Glutamatergic neuron (in vitro differentiated cells): Measurements from ENCODE around the gene GRID1. TPM values are rescaled to one million over a fixed set of nuclear protein-coding genes. Genes with fewer than 3 reads are reported as not detected.
A peak's percentile ranks its signal among the peaks of the same experiment; 100 is the strongest.

Experiments used
- DNase-seq: peaks from one replicate; pipeline ENCODE4 v3.0.0; 2022
- H3K27ac Mint-ChIP-seq: one replicate; pipeline ENCODE4 v1.8.0; 2020; ENCODE audit warnings: mild to moderate bottlenecking, mixed read lengths, inconsistent platforms; ENCODE audit not compliant: unreplicated experiment
- H3K27me3 Mint-ChIP-seq: one replicate; pipeline ENCODE4 v1.8.0; 2020; ENCODE audit warnings: mild to moderate bottlenecking, moderate library complexity, mixed read lengths, inconsistent platforms; ENCODE audit not compliant: unreplicated experiment
- H3K36me3 Mint-ChIP-seq: one replicate; pipeline ENCODE4 v1.8.0; 2020; ENCODE audit warnings: mild to moderate bottlenecking, mixed read lengths, inconsistent platforms; ENCODE audit not compliant: unreplicated experiment
- H3K4me1 Mint-ChIP-seq: one replicate; pipeline ENCODE4 v1.8.0; 2020; ENCODE audit warnings: mild to moderate bottlenecking, low read depth, mixed read lengths, inconsistent platforms; ENCODE audit not compliant: unreplicated experiment
- H3K4me3 Mint-ChIP-seq: one replicate; pipeline ENCODE4 v1.8.0; 2020; ENCODE audit warnings: mild to moderate bottlenecking, mixed read lengths, inconsistent platforms; ENCODE audit not compliant: unreplicated experiment
- H3K9me3 Mint-ChIP-seq: one replicate; pipeline ENCODE4 v1.8.0; 2020; ENCODE audit warnings: mild to moderate bottlenecking, moderate library complexity, mixed read lengths, inconsistent platforms; ENCODE audit not compliant: unreplicated experiment
- total RNA-seq: library from RNA; stranded (reverse); fragmentation: NEBNext Ultra II Directional; extraction: Animal tissue kit (Norgen Biotek cat#: 25700); gene quantifications from one replicate; pipeline ENCODE4 v1.2.1, GENCODE V29; 2021; ENCODE audit not compliant: unreplicated experiment
- TF ChIP-seq, protein P1 (sequence below): fragments of 200-600 bp; sonication (generic); IDR thresholded peaks from one replicate; pipeline ENCODE4 v1.5.0; 2021; ENCODE audit not compliant: partially characterized antibody, unreplicated experiment

Gene GRID1
- total RNA-seq, 1 donor from 2014 or later = 8.0 TPM

DNA sequence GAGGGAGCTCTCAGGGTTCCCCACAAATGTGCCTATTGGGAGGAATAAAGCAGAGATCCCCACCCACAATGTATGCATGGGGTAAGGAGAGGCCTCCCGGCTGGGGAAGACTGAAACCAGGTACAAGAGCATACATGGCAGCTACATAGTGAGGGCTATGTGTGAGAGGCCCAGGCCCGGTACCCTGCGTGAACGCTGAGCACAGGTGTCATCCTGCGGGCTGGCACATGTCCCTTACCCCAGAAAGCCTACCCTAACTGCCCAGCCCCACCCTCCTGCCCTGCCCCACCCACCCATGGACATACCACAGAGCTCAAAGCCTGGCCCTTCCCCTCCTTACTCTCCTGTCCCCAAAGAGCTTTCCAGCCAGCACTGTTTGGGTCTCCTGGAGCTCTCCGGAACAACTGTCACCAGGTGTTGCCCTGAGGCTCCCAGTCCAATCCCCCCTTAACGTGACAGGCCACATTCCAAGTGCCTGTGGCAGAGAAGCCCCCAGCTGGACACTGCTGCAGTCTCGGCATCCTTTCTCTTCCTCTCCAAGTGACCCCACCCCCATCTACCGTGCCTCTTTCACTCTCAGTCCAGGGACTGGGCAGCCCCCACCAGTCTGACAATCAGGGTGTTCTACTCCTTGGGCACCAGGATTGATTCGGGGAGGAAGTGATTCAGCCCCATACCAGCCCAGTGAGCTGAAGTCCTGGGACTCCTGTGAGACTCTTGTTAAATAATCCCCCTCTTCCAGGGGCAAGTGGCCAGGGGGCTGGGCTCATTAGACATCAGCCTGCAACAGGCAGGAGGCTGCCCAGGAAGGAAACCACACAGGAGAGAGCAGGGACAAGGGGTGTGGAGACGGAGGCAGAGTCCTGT, 19.6 kb downstream of the GRID1 start:
- peaks cover 3% of the 10 kb centered on the region for H3K4me1 Mint-ChIP-seq
- no peak overlapping the region for H3K27ac Mint-ChIP-seq
- peak; percentile 14 for DNase-seq
- peaks cover 21% of the 10 kb centered on the region for H3K27me3 Mint-ChIP-seq
- H3K36me3 Mint-ChIP-seq = no peaks in the 10 kb centered on the region
- peaks cover 2% of the 10 kb centered on the region for H3K9me3 Mint-ChIP-seq
- TF ChIP-seq, protein P1, sequence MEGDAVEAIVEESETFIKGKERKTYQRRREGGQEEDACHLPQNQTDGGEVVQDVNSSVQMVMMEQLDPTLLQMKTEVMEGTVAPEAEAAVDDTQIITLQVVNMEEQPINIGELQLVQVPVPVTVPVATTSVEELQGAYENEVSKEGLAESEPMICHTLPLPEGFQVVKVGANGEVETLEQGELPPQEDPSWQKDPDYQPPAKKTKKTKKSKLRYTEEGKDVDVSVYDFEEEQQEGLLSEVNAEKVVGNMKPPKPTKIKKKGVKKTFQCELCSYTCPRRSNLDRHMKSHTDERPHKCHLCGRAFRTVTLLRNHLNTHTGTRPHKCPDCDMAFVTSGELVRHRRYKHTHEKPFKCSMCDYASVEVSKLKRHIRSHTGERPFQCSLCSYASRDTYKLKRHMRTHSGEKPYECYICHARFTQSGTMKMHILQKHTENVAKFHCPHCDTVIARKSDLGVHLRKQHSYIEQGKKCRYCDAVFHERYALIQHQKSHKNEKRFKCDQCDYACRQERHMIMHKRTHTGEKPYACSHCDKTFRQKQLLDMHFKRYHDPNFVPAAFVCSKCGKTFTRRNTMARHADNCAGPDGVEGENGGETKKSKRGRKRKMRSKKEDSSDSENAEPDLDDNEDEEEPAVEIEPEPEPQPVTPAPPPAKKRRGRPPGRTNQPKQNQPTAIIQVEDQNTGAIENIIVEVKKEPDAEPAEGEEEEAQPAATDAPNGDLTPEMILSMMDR = no peak
- no peak overlapping the region for H3K4me3 Mint-ChIP-seq

DNA sequence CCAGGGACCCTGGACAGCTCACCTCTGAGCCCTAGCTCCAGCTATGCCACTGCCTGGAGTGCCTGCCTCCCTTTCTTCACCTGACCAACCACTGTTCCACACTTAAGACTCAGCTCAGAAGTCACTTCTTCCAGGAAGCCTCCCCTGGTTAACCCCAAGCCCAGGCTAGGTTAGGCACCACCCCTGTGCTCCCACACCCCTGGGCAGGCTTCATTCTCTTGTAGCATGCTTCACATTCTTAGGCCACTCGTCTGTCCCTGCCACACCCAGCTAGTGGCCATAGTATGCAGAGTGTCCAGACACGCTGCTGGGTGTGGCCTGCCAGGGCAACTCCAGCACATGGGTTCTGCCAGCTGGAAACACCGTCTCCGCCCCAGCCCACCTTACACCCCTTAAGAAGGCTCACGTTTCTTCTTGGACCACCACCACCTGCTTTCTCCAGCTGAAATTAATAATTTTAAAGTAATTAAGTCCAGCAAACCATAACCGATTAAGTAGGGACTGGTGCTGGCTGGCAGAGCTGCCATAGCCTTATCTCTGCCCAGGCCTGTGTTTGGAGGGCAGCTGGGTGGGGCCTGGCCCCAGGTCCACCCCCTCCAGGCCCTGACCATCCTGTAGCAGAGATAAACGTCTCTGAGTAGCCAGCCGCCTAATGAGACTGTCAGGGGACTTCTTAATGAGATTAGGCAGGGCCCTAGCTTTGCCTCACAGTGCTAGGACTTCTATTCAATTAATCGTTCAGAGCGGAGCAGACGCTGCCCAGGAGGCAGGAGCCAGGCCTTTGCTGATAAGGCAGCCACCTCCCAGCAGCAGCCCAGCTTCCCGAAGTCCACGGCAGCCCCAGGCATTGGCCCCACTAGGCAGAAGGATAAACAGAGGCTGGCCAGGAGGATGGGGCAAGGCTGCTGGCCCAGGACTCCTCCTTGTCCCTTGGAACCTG, 20.5 kb downstream of the GRID1 start:
- Mint-ChIP-seq H3K27me3 (peaks cover 19% of the 10 kb centered on the region), H3K27ac (no peak overlapping the region)
- peak; percentile 47 for DNase-seq

DNA sequence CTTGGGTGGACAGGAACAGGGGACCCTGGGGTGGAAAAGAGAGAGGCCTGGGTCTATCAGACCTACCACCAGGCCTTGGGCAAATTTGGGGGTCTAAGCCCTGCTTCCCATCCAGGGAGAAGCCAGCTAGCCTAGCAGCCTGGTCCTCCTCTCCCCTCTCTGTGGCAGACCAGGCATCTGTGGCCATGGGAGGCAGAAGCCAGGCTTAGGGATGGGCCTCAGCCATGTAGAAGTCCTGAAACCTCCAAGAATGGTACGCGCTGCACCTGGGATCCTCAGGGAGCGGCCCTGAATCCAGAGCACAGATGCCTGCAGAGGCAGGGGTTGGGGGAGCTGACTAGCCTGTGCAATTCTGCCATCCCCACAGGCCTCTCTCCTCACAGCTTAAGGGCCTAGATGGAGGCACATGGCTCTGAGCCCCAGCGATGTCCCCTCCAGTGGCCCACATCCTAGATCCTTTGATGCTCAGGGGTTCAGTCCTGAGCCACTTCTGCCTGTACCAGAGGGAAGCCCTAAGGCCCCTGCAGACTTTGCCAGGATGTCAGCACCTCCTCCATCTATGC, 21.2 kb downstream of the GRID1 start:
- Mint-ChIP-seq H3K36me3 (no peaks in the 10 kb centered on the region), H3K4me3 (no peak overlapping the region), H3K27me3 (peaks cover 15% of the 10 kb centered on the region), H3K27ac (no peak overlapping the region), H3K4me1 (peaks cover 5% of the 10 kb centered on the region), H3K9me3 (no peaks in the 10 kb centered on the region)
- peak; percentile 7 for DNase-seq
- TF ChIP-seq, protein P1 = no peak

More for the DNA sequence above, 20.5 kb downstream of the GRID1 start:
- H3K36me3 Mint-ChIP-seq = no peaks in the 10 kb centered on the region
- peaks cover 3% of the 10 kb centered on the region for H3K4me1 Mint-ChIP-seq
- no peak overlapping the region for H3K4me3 Mint-ChIP-seq
- TF ChIP-seq, protein P1 = no peak
- H3K9me3 Mint-ChIP-seq = no peaks in the 10 kb centered on the region

DNA sequence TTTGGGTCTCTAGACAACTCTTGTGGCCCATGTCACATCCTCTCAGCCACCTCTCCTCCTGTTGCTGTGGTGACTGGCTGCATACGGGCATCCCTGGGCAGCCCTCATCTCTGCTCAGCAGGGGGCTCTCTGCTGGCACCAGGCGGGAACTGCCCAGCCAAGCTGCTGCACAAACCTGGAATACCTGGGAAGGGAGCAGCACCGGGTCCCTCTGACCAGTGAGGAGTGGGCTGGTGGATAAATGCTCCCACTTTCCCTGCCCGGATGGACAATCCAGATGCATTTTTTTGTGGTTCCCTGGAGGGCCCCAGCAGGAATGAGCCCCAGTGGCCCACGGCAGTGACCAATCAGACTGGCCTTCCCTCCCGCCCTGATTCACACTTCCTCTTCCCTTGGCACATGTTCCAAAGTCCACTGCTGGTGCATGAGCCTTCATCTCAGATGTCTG, 21.9 kb downstream of the GRID1 start:
- TF ChIP-seq, protein P1 = no peak
- Mint-ChIP-seq H3K4me1 (peaks cover 5% of the 10 kb centered on the region), H3K4me3 (no peak overlapping the region), H3K27me3 (peaks cover 11% of the 10 kb centered on the region), H3K27ac (no peak overlapping the region), H3K9me3 (no peaks in the 10 kb centered on the region), H3K36me3 (no peaks in the 10 kb centered on the region)
- peak; percentile 5 for DNase-seq
